Activated CD4-positive, alpha-beta T cell treated with anti-CD3 and anti-CD28 coated beads, Interleukin-2, amount 10 ng/mL, durations not matched to agents 7 days and 5 days (primary cell): ENCODE results near the gene PIK3C2G. TPM values are rescaled to one million over a fixed set of nuclear protein-coding genes. Genes with fewer than 3 reads are reported as not detected.

ENCODE experiments used
- CTCF ChIA-PET: fragments of 350-600 bp; sonication (Branson Sonifier 250); formaldehyde crosslinking; loops from one replicate; lab custom pipeline; 2021; ENCODE audit warnings: antibody characterized with exemption; lab: Charles Lee
- POLR2A ChIA-PET: fragments of 350-600 bp; sonication (Branson Sonifier 250); formaldehyde crosslinking; loops from one replicate; lab custom pipeline; 2021; ENCODE audit warnings: antibody characterized with exemption; lab: Charles Lee
- DNase-seq: peaks from one replicate; pipeline ENCODE4 v3.0.0-alpha.2; 2020
- H3K27ac Mint-ChIP-seq: one replicate; pipeline ENCODE4 v1.8.0; 2021; ENCODE audit warnings: mild to moderate bottlenecking, moderate library complexity, mixed read lengths
- H3K27me3 Mint-ChIP-seq: one replicate; pipeline ENCODE4 v1.8.0; 2021; ENCODE audit warnings: mixed read lengths
- H3K36me3 Mint-ChIP-seq: one replicate; pipeline ENCODE4 v1.8.0; 2021; ENCODE audit warnings: low read depth, mixed read lengths
- H3K4me1 Mint-ChIP-seq: one replicate; pipeline ENCODE4 v1.8.0; 2021; ENCODE audit warnings: mixed read lengths
- H3K4me3 Mint-ChIP-seq: one replicate; pipeline ENCODE4 v1.8.0; 2021; ENCODE audit warnings: mild to moderate bottlenecking, moderate library complexity, mixed read lengths
- H3K9me3 Mint-ChIP-seq: one replicate; pipeline ENCODE4 v1.8.0; 2021; ENCODE audit warnings: mixed read lengths
- total RNA-seq, 2 experiments: library from RNA; stranded (reverse); gene quantifications; one replicate each; pipeline ENCODE4 v1.2.3, GENCODE V29; 2021

The PIK3C2G gene
- total RNA-seq, 2 experiments from 2014 or later: not detected

DNA sequence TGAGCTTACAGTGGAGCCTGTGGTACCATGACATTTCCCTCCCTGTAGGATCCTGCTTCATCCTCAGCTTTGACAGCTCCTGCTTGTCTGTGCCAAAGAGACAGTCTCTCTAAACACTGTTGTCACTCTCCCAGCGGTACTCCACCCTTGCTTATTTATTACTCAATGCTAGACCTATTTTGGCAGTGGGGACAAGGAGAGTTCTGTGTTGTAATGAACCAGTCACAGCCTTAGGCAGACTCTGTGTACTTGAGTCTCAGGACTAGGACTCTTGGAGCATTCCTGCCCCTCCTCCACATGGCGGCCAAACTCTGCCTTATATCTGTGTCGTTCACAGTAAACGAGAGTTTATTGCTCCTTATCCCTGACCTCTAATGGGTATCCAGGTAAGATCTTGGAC is 70.9 kb downstream of the PIK3C2G start:
- ChIA-PET POLR2A (no interaction called here), CTCF (no interaction called here)
- Mint-ChIP-seq H3K4me3 (no peak overlapping the region), H3K4me1 (no peaks in the 10 kb centered on the region), H3K27ac (no peak overlapping the region), H3K27me3 (no peaks in the 10 kb centered on the region), H3K9me3 (no peaks in the 10 kb centered on the region), H3K36me3 (no peaks in the 10 kb centered on the region)
- no peak for DNase-seq

DNA sequence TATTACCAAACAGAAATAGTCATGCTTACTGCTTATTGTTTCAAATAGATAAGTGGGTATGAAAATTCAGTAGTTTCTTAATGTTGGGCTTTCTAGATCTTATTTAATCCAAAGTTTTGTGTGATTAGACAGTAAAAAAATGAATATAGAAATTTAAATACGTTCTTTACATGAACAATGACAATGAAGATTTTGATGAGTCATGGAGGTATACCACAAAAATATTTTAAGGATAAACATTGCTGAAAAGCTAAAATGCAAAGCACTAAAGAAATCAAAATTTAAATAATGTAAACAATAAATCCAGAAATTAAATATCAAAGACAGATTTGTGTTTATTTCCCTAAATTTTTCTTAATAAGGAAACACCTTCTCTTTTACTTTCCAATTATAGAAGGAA is 78.3 kb downstream of the PIK3C2G start:
- CTCF ChIA-PET: no interaction called here

DNA sequence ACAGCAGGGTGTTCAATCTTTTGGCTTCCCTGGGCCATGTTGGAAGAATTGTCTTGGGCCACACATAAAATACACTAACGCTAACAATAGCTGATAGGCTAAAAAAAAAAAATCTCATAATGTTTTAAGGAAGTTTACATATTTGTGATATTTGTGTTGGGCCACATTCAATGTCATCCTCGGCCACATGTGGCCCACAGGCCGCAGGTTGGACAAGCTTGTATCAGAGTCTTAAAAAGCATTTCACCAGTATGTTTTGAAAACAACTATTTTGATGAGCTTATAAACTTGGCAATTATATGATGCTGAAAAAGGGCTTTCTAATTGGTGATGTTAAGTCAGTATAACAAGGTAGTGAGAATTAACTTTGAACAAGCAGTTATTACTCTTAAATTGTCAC is 78.9 kb downstream of the PIK3C2G start:
- Mint-ChIP-seq H3K36me3 (no peaks in the 10 kb centered on the region), H3K4me1 (no peaks in the 10 kb centered on the region), H3K4me3 (no peak overlapping the region), H3K27me3 (no peaks in the 10 kb centered on the region), H3K27ac (no peak overlapping the region), H3K9me3 (no peaks in the 10 kb centered on the region)
- ChIA-PET CTCF (no interaction called here), POLR2A (no interaction called here)
- no peak for DNase-seq

More for the DNA sequence above, 78.3 kb downstream of the PIK3C2G start:
- Mint-ChIP-seq H3K9me3 (no peaks in the 10 kb centered on the region), H3K27me3 (no peaks in the 10 kb centered on the region), H3K27ac (no peak overlapping the region), H3K4me1 (no peaks in the 10 kb centered on the region), H3K4me3 (no peak overlapping the region), H3K36me3 (no peaks in the 10 kb centered on the region)
- DNase-seq: no peak
- POLR2A ChIA-PET: no interaction called here

DNA sequence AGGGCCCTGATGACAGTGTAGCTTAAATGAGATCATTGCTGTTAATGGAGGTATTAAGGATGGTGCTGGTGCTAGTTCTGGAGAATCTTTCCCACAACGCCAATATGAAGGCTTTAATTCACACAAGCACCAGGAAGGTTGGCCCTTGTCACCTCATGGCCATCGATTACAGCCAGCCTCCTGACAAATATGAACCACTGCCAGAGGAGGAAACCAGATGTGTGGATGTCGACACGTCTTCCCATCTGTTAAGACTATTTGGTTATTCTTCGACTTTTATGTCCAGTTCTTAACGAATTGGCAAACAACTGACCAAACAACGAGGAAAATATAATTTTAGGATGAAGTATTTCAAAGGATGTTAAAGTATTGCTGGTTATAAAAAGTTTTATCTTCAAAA is 79.5 kb downstream of the PIK3C2G start:
- H3K4me3 Mint-ChIP-seq: no peak overlapping the region
- no peak overlapping the region for H3K27ac Mint-ChIP-seq
- ChIA-PET CTCF (no interaction called here), POLR2A (no interaction called here)
- no peaks in the 10 kb centered on the region for H3K4me1 Mint-ChIP-seq
- H3K36me3 Mint-ChIP-seq: no peaks in the 10 kb centered on the region
- no peak for DNase-seq
- H3K9me3 Mint-ChIP-seq: no peaks in the 10 kb centered on the region
- H3K27me3 Mint-ChIP-seq: no peaks in the 10 kb centered on the region

DNA sequence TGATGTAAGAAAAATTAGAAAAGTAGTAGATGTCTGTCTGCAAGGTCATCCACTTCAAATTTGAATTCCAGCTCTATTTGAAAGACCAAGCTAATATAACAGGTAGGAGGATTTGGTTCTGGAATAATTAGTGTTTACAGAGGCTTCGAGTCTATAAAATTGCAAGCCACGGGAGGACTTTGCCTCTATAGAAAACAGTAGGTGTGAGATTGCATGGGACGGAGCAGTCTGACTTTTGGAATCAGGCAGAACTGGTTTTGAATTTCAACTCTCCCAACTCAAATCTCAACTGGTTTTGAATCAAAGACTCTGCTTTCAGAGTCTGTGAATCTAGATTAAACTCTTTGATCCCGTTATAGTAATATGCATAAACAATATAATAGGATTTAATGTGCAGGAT is 82.4 kb downstream of the PIK3C2G start:
- Mint-ChIP-seq H3K27ac (no peak overlapping the region), H3K27me3 (no peaks in the 10 kb centered on the region)
- CTCF ChIA-PET: no interaction called here

DNA sequence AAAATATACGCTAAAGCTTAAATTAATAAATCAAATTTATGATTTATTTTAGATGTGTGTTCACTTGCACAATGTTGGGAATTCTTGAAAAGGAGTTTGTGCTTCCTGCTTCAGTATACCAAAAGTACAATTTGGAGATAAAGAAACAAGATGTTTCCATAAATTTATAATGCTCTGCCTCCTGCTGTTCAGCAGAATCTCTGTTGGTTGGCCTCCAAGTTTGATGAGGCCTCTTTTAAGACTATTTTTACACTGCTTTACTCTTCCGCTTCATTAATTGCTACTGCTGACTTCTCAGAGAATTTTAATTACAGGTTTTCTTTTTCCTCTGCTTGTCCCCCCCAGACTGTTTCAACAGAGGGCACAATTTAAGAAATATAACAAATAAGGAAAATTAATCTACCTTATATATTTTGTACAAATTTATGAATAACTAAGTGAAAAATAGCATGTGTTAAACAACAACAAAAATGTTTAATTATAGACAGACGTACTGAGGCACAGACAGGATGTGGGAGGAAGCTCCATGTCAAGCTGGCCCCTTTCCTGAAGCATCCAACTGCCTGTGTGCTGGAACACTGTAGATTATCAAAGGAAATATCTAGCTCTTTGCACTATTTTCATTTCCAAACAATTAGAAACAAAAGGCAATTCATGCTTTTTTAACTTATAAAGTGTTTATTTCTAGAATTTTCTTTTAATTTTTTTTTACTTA is 83.9 kb downstream of the PIK3C2G start:
- ChIA-PET POLR2A (no interaction called here), CTCF (no interaction called here)
- H3K4me3 Mint-ChIP-seq: no peak overlapping the region
- no peaks in the 10 kb centered on the region for H3K4me1 Mint-ChIP-seq
- DNase-seq: no peak
- H3K27ac Mint-ChIP-seq: no peak overlapping the region
- H3K36me3 Mint-ChIP-seq: no peaks in the 10 kb centered on the region
- no peaks in the 10 kb centered on the region for H3K27me3 Mint-ChIP-seq
- peaks cover 3% of the 10 kb centered on the region for H3K9me3 Mint-ChIP-seq

More for the DNA sequence above, 82.4 kb downstream of the PIK3C2G start:
- Mint-ChIP-seq H3K9me3 (no peaks in the 10 kb centered on the region), H3K4me1 (no peaks in the 10 kb centered on the region), H3K4me3 (no peak overlapping the region), H3K36me3 (no peaks in the 10 kb centered on the region)
- no peak for DNase-seq
- POLR2A ChIA-PET: no interaction called here

DNA sequence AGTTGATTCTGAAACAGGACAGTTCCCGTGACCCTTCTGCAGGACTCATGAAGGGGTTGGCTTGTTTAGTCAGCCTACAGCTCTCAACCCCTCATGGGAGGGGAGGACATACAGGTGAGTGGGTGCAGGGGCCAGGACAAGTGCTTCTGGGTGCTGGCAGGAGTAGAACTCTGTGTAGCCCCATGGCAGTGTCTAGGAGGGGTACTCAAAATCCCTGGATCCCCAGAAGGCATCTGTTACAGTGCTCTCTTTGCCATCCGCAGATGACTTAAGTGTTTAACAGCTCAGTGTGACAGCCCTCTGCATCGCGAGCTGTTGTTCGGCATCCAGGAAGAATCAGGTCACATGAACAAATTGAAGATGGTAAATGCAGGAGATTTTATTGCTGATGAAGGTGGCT is 91.0 kb downstream of the PIK3C2G start:
- DNase-seq: no peak
- Mint-ChIP-seq H3K9me3 (peaks cover 3% of the 10 kb centered on the region), H3K4me3 (no peak overlapping the region), H3K27me3 (no peaks in the 10 kb centered on the region), H3K36me3 (no peaks in the 10 kb centered on the region), H3K27ac (no peak overlapping the region), H3K4me1 (no peaks in the 10 kb centered on the region)
- CTCF ChIA-PET: no interaction called here
- POLR2A ChIA-PET: no interaction called here

DNA sequence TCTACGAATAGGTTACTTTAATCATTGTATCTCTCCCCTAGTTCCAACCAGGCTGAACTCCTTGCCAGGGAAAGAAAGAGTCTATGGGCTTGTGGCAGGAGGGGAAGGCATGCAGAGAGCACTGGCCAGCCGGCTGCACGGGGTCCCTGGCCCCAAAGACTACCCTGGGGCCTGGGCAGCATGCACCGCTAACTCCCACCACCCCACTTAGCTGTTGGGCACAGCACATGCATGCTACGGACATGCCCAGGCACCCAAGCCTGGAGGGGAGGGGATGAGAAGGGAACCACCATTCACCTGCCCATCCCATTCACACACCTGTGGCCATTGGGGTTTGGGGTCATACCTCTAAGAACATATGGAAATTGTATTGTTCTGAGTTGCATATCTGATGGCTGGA is 94.1 kb downstream of the PIK3C2G start:
- no peak for DNase-seq
- CTCF ChIA-PET: no interaction called here
- POLR2A ChIA-PET: no interaction called here
- Mint-ChIP-seq H3K4me1 (no peaks in the 10 kb centered on the region), H3K27me3 (no peaks in the 10 kb centered on the region), H3K9me3 (peaks cover 3% of the 10 kb centered on the region), H3K4me3 (no peak overlapping the region), H3K27ac (no peak overlapping the region), H3K36me3 (no peaks in the 10 kb centered on the region)

DNA sequence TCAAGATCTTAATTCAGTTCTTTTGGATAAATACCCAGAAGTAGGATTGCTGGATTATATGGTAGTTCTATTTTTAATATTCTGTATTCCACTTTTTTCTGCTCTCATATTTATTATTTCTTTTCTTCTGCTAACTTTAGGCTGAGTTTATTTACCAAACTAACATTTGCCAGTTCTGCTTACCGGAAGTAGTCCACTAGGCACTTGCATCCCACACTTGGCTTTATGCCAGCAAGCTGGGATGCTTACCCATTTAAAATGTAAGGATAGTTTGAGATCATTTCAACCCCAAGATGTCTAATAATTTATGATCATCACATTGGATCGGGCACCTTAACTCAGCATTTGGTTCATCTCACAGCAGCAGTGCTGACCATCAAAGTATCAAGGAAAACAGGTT is 96.8 kb downstream of the PIK3C2G start:
- H3K27me3 Mint-ChIP-seq: no peaks in the 10 kb centered on the region
- no peak overlapping the region for H3K4me3 Mint-ChIP-seq
- DNase-seq: no peak
- H3K4me1 Mint-ChIP-seq: no peaks in the 10 kb centered on the region
- POLR2A ChIA-PET: no interaction called here
- peaks cover 3% of the 10 kb centered on the region for H3K9me3 Mint-ChIP-seq
- no peaks in the 10 kb centered on the region for H3K36me3 Mint-ChIP-seq
- CTCF ChIA-PET: no interaction called here
- no peak overlapping the region for H3K27ac Mint-ChIP-seq

DNA sequence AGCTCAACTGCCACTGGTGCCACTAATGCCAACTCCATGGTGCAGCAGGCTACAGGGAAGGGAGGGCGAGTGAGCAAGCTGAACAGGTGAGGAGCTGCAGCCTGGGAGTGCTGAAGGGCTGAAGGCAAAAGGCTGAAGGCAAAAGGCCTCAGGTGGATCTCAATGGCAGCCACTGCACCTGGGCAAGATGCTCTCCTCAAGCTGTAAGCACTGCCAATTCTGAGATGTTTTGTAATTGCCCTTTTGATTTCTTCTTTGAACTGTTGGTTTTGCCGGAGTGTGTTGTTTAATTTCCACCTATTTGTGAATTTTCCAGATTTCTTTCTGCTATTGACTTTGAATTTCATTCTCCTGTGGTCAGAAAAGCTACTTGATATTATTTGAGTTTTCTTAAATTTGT is 97.6 kb downstream of the PIK3C2G start:
- ChIA-PET CTCF (no interaction called here), POLR2A (no interaction called here)
- Mint-ChIP-seq H3K4me3 (no peak overlapping the region), H3K4me1 (no peaks in the 10 kb centered on the region), H3K36me3 (no peaks in the 10 kb centered on the region), H3K9me3 (peaks cover 3% of the 10 kb centered on the region), H3K27me3 (no peaks in the 10 kb centered on the region), H3K27ac (no peak overlapping the region)
- DNase-seq: no peak

DNA sequence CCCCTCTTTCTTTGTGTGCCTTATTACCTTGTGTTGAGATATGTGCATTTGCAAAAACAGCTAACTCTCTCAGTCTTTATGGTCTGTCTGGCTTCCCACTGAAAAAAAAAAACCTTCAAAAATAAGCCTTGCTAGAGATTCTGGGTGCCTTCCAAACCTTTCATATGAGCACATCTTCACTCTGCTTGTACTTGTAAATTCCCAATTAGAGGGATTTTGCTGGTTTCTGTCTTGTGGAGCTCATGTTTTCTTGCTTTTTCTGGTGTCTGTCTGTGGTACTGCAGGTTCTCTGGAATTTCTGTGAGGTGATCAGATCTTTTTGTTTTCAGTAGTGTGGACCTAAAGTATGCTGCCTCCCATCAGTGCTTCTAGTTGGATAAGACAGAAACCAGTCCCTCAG is 100.1 kb downstream of the PIK3C2G start:
- Mint-ChIP-seq H3K27me3 (no peaks in the 10 kb centered on the region), H3K27ac (no peak overlapping the region), H3K4me3 (no peak overlapping the region), H3K4me1 (no peaks in the 10 kb centered on the region), H3K9me3 (peaks cover 3% of the 10 kb centered on the region), H3K36me3 (no peaks in the 10 kb centered on the region)
- ChIA-PET POLR2A (no interaction called here), CTCF (no interaction called here)
- DNase-seq: no peak

DNA sequence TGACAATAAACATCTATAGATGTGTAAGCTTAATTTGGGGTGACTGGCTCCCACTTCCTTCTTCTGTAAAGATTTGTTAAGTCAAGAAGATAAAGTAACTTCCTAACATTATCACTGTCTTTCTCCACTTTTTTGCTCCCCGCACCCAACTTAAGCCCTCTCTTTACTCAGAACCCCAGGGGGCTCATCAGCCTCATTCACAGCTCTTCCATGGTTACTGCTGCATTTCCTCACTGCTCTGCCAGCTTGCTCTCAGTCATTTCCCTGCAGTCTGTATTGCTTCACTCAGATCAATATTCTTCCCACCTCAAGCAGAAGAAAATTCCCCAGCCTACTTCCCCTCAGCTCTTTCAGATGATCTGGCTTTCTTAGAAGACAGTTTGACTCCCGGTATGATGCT is 102.0 kb downstream of the PIK3C2G start:
- CTCF ChIA-PET: no interaction called here
- no peak for DNase-seq
- Mint-ChIP-seq H3K27ac (no peak overlapping the region), H3K4me3 (no peak overlapping the region), H3K4me1 (no peaks in the 10 kb centered on the region), H3K9me3 (no peaks in the 10 kb centered on the region), H3K36me3 (no peaks in the 10 kb centered on the region), H3K27me3 (no peaks in the 10 kb centered on the region)
- POLR2A ChIA-PET: no interaction called here

DNA sequence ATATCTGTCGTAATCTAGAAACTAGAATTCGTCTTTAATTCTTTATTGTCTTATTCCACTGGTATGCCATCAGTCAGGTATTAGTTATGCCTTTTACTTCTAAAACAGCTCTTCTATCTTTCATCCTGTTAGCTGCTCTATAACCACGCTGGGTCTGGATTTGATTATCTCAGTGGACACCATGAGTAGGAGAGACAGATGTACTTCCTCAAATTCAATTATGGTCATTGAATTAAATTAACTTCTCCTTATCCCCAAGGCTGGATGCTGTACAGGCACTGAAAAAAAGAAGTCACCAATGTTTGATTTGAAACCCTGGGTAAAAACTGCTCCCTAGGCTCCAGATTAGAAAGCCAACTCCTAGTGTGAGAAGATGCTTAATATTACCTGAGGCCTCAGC is 107.3 kb downstream of the PIK3C2G start:
- CTCF ChIA-PET: no interaction called here
- Mint-ChIP-seq H3K36me3 (no peaks in the 10 kb centered on the region), H3K27ac (no peak overlapping the region), H3K4me3 (no peak overlapping the region), H3K9me3 (peaks cover 3% of the 10 kb centered on the region), H3K27me3 (no peaks in the 10 kb centered on the region), H3K4me1 (no peaks in the 10 kb centered on the region)
- POLR2A ChIA-PET: no interaction called here
- DNase-seq: no peak

DNA sequence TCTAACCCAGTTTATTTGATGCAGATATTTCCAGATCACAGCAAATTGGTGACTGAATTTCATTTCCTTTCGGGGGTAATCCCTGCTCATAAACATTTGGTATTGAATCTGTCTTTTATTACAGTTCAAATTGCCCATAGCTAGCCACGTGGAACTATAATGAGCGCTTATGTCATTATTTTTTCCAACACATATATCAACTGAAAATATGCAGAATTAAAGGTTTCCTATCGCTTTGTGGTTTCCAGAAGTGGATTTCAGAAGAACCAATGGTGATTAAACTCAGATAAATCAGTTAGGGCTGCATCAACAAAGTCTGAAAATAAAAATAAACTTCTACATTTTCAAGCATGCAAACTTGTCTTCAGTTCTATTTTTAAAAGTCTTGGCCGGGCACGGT is 111.9 kb downstream of the PIK3C2G start:
- Mint-ChIP-seq H3K27ac (no peak overlapping the region), H3K27me3 (no peaks in the 10 kb centered on the region), H3K9me3 (peaks cover 3% of the 10 kb centered on the region)

More for the DNA sequence above, 111.9 kb downstream of the PIK3C2G start:
- DNase-seq: no peak
- no peak overlapping the region for H3K4me3 Mint-ChIP-seq
- H3K36me3 Mint-ChIP-seq: no peaks in the 10 kb centered on the region
- H3K4me1 Mint-ChIP-seq: no peaks in the 10 kb centered on the region
- ChIA-PET CTCF (no interaction called here), POLR2A (no interaction called here)
